Mucosa of stomach (tissue), 1 donor: ENCODE results near the gene DENND2A.

Experiments
- H3K27me3 ChIP-seq: one replicate; pipeline ENCODE4 v1.7.0; 2013; ENCODE audit warnings: mild to moderate bottlenecking, low read length; ENCODE audit not compliant: control insufficient read depth, insufficient read depth
- H3K36me3 ChIP-seq: one replicate; pipeline ENCODE4 v1.7.0; 2013; ENCODE audit warnings: low read length; ENCODE audit not compliant: control insufficient read depth, insufficient read depth
- H3K4me1 ChIP-seq: one replicate; pipeline ENCODE4 v1.7.0; 2013; ENCODE audit warnings: mild to moderate bottlenecking, low read length; ENCODE audit not compliant: control insufficient read depth, insufficient read depth
- H3K4me3 ChIP-seq: one replicate; pipeline ENCODE4 v1.7.0; 2013; ENCODE audit warnings: low read length
- H3K9ac ChIP-seq: one replicate; pipeline ENCODE4 v1.7.0; 2013; ENCODE audit warnings: mild to moderate bottlenecking, low read length, moderate library complexity
- H3K9me3 ChIP-seq: one replicate; pipeline ENCODE4 v1.7.0; 2013; ENCODE audit warnings: mild to moderate bottlenecking, low read length, moderate library complexity; ENCODE audit not compliant: control insufficient read depth
- donor health status: Pancreatic carcinoma.

The DENND2A gene

GRCh38 chr7:140640727-140641523 is at the start of gene DENND2A:
Gene DENND2A, minus strand, starts transcription at chr7:140640813. Its CDS starts 38,416 bp downstream, at chr7:140602397.
- Histone ChIP-seq H3K9ac (peak within 1 kb of the TSS; percentile 53), H3K36me3 (no peaks in the 10 kb centered on the region), H3K4me3 (no peak within 1 kb of the TSS), H3K9me3 (no peaks in the 10 kb centered on the region), H3K27me3 (peaks cover 46% of the 10 kb centered on the region), H3K4me1 (peaks cover 2% of the 10 kb centered on the region)

- no peaks in the 10 kb centered on the region for H3K4me1 ChIP-seq
- H3K9me3 ChIP-seq, result no peaks in the 10 kb centered on the region
- no peak overlapping the region for H3K9ac ChIP-seq
- no peak overlapping the region for H3K4me3 ChIP-seq
- H3K36me3 ChIP-seq, result no peaks in the 10 kb centered on the region
- H3K27me3 ChIP-seq, result no peaks in the 10 kb centered on the region
These were observed 48.9 kb upstream of the DENND2A start for GRCh38 chr7:140689199-140690152.

- no peaks in the 10 kb centered on the region for H3K4me1 ChIP-seq
- H3K36me3 ChIP-seq, result no peaks in the 10 kb centered on the region
- no peak overlapping the region for H3K4me3 ChIP-seq
- no peaks in the 10 kb centered on the region for H3K9me3 ChIP-seq
- H3K9ac ChIP-seq, result no peak overlapping the region
- H3K27me3 ChIP-seq, result no peaks in the 10 kb centered on the region
These were observed 47.7 kb upstream of the DENND2A start for GRCh38 chr7:140688341-140688740.

- Histone ChIP-seq H3K27me3 (no peaks in the 10 kb centered on the region), H3K36me3 (no peaks in the 10 kb centered on the region), H3K9ac (no peak overlapping the region)
These were observed 46.3 kb upstream of the DENND2A start for GRCh38 chr7:140686921-140687320.

GRCh38 chr7:140685407-140686087 is 44.9 kb upstream of the DENND2A start:
- Histone ChIP-seq H3K4me1 (no peaks in the 10 kb centered on the region), H3K9me3 (no peaks in the 10 kb centered on the region), H3K4me3 (no peak overlapping the region), H3K27me3 (no peaks in the 10 kb centered on the region), H3K36me3 (no peaks in the 10 kb centered on the region), H3K9ac (no peak overlapping the region)

More at GRCh38 chr7:140686921-140687320, 46.3 kb upstream of the DENND2A start:
- Histone ChIP-seq H3K4me1 (no peaks in the 10 kb centered on the region), H3K9me3 (no peaks in the 10 kb centered on the region), H3K4me3 (no peak overlapping the region)

- no peak overlapping the region for H3K9ac ChIP-seq
- H3K4me1 ChIP-seq, result no peaks in the 10 kb centered on the region
- H3K4me3 ChIP-seq, result no peak overlapping the region
- no peaks in the 10 kb centered on the region for H3K36me3 ChIP-seq
- H3K9me3 ChIP-seq, result no peaks in the 10 kb centered on the region
- H3K27me3 ChIP-seq, result no peaks in the 10 kb centered on the region
These were observed 43.7 kb upstream of the DENND2A start for GRCh38 chr7:140684066-140684950.

- no peak overlapping the region for H3K9ac ChIP-seq
- H3K4me1 ChIP-seq, result no peaks in the 10 kb centered on the region
- H3K4me3 ChIP-seq, result no peak overlapping the region
- no peaks in the 10 kb centered on the region for H3K27me3 ChIP-seq
- no peaks in the 10 kb centered on the region for H3K9me3 ChIP-seq
- H3K36me3 ChIP-seq, result no peaks in the 10 kb centered on the region
These were observed 43.0 kb upstream of the DENND2A start for GRCh38 chr7:140683657-140684056.

- Histone ChIP-seq H3K4me1 (no peaks in the 10 kb centered on the region), H3K36me3 (no peaks in the 10 kb centered on the region)
These were observed 41.2 kb upstream of the DENND2A start for GRCh38 chr7:140681766-140682165.

GRCh38 chr7:140680886-140681285 is 40.3 kb upstream of the DENND2A start:
- H3K27me3 ChIP-seq, result no peaks in the 10 kb centered on the region
- H3K36me3 ChIP-seq, result no peaks in the 10 kb centered on the region
- H3K4me1 ChIP-seq, result no peaks in the 10 kb centered on the region
- no peak overlapping the region for H3K4me3 ChIP-seq
- no peaks in the 10 kb centered on the region for H3K9me3 ChIP-seq
- H3K9ac ChIP-seq, result no peak overlapping the region

More at GRCh38 chr7:140681766-140682165, 41.2 kb upstream of the DENND2A start:
- H3K4me3 ChIP-seq, result no peak overlapping the region
- H3K9me3 ChIP-seq, result no peaks in the 10 kb centered on the region
- no peaks in the 10 kb centered on the region for H3K27me3 ChIP-seq
- H3K9ac ChIP-seq, result no peak overlapping the region

GRCh38 chr7:140679186-140679585 is 38.6 kb upstream of the DENND2A start:
- Histone ChIP-seq H3K4me1 (peaks cover 8% of the 10 kb centered on the region), H3K9me3 (no peaks in the 10 kb centered on the region), H3K27me3 (no peaks in the 10 kb centered on the region), H3K4me3 (no peak overlapping the region), H3K9ac (no peak overlapping the region), H3K36me3 (no peaks in the 10 kb centered on the region)

GRCh38 chr7:140678816-140679130 is 38.2 kb upstream of the DENND2A start:
- Histone ChIP-seq H3K9ac (no peak overlapping the region), H3K27me3 (no peaks in the 10 kb centered on the region), H3K4me3 (no peak overlapping the region), H3K4me1 (peaks cover 12% of the 10 kb centered on the region), H3K36me3 (no peaks in the 10 kb centered on the region), H3K9me3 (no peaks in the 10 kb centered on the region)
